EL (cell line): Measurements from ENCODE around the gene EPN3.

Experiments
- DNase-seq: peaks from one replicate; pipeline ENCODE4 v3.0.0-alpha.2; 2016

EPN3 gene

GRCh38 chr17:50535407-50535806 is 2.9 kb downstream of the EPN3 start:
- DNase-seq: no peak

GRCh38 chr17:50536683-50537646 is 4.4 kb downstream of the EPN3 start:
- DNase-seq: no peak

GRCh38 chr17:50537721-50538548 is 5.4 kb downstream of the EPN3 start:
- DNase-seq: no peak

GRCh38 chr17:50538549-50539410 is 6.2 kb downstream of the EPN3 start:
- DNase-seq: no peak

GRCh38 chr17:50539762-50540559 is 7.4 kb downstream of the EPN3 start:
- no peak for DNase-seq

- DNase-seq: no peak
Measured at GRCh38 chr17:50540560-50541401, 8.2 kb downstream of the EPN3 start.

- DNase-seq: no peak
Measured at GRCh38 chr17:50541402-50541715, 8.8 kb downstream of the EPN3 start.

- DNase-seq: peak; percentile 86
Measured at GRCh38 chr17:50541716-50542688, 9.5 kb downstream of the EPN3 start.

- DNase-seq: no peak
Measured at GRCh38 chr17:50542795-50543774, 10.6 kb downstream of the EPN3 start.

- no peak for DNase-seq
Measured at GRCh38 chr17:50544516-50544915, 12.0 kb downstream of the EPN3 start.

- DNase-seq: no peak
Measured at GRCh38 chr17:50545311-50545710, 12.8 kb downstream of the EPN3 start.

- no peak for DNase-seq
Measured at GRCh38 chr17:50546701-50547034, 14.1 kb downstream of the EPN3 start.

GRCh38 chr17:50547035-50547735 is 14.7 kb downstream of the EPN3 start, which contains the start of gene SPATA20:
TSS of gene SPATA20 (plus strand) at chr17:50547174. CDS start at chr17:50547209, 35 bp downstream.
- DNase-seq: peak; percentile 92

- no peak for DNase-seq
Measured at GRCh38 chr17:50547736-50548083, 15.2 kb downstream of the EPN3 start.

- no peak for DNase-seq
Measured at GRCh38 chr17:50548831-50549230, 16.3 kb downstream of the EPN3 start.

GRCh38 chr17:50549256-50549941 is 16.9 kb downstream of the EPN3 start:
- no peak for DNase-seq

GRCh38 chr17:50549969-50550368 is 17.4 kb downstream of the EPN3 start:
- no peak for DNase-seq
